Neural cell (in vitro differentiated cells): ENCODE data around the gene HHIP.

ENCODE experiments used
- CTCF ChIP-seq: fragments of 450-650 bp; IDR thresholded peaks from 2 replicates; pipeline ENCODE4 v1.5.1; 2014; ENCODE audit warnings: antibody characterized with exemption, mild to moderate bottlenecking, moderate library complexity; ENCODE audit not compliant: poor library complexity, severe bottlenecking
- EP300 ChIP-seq: fragments of 450-650 bp; conservative IDR thresholded peaks from 2 replicates; pipeline ENCODE4 v1.6.1; 2014; ENCODE audit warnings: antibody characterized with exemption, mild to moderate bottlenecking, moderate library complexity; ENCODE audit not compliant: poor library complexity, severe bottlenecking
- EZH2 ChIP-seq: fragments of 200-600, 300-800 bp; shearing (Covaris generic), sonication (generic); IDR thresholded peaks from 2 replicates; pipeline ENCODE4 v1.6.1; 2014; ENCODE audit warnings: antibody characterized with exemption, low read length, borderline replicate concordance, mild to moderate bottlenecking; ENCODE audit not compliant: insufficient read depth, poor library complexity, severe bottlenecking
- POLR2AphosphoS5 ChIP-seq: IDR thresholded peaks from 2 replicates; pipeline ENCODE4 v1.6.1; 2012
- SMC3 ChIP-seq: fragments of 450-650 bp; conservative IDR thresholded peaks from 2 replicates; pipeline ENCODE4 v1.6.1; 2014; ENCODE audit warnings: antibody characterized with exemption, mild to moderate bottlenecking, moderate library complexity; ENCODE audit not compliant: poor library complexity
- TAF1 ChIP-seq: IDR thresholded peaks from 2 replicates; pipeline ENCODE4 v1.6.1; 2012; ENCODE audit warnings: low read depth

- TF ChIP-seq CTCF = no peak
- TF ChIP-seq POLR2AphosphoS5 = no peak
- TF ChIP-seq EZH2 = no peak
- TF ChIP-seq SMC3 = no peak
- TF ChIP-seq EP300 = no peak
- TF ChIP-seq TAF1 = no peak
These were observed 9.5 kb downstream of the HHIP start for GRCh38 chr4:144655491-144655890.
